ENCODE data around the gene ARHGEF28. TPM values are rescaled to one million over a fixed set of nuclear protein-coding genes. Genes with fewer than 3 reads are reported as not detected.
A peak's percentile ranks its signal among the peaks of the same experiment; 100 is the strongest.

Gene ARHGEF28
- total and polyA plus RNA-seq, 10 of the 15 experiments (the other 5 are each of a cell fraction or from before 2014, with no cell fraction given): 0.10 to 0.72 (median 0.22) TPM; not detected in 2

DNA sequence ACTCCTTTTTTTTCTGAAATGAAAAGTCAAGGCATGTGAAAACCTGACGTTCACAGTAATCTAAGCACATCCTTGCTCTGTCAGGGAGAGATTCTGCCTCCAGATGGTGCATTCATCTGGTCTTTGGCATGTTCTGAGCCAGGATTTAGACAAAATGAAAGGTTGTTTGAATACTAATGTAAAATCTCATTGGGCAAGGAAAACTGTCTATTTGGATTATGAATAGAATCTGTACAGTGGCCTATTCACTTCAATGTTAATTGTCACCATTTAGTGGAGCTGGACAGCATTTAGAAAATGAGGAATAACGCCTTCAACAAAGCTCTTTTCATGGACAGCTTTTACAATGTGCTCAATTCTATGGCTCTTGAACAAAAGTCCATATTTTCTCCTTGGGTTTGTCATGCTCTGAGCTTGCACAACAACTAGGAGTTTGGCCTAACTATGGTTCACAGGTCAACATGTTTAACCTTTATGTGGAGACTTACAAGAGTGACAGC, 28.9 kb downstream of the ARHGEF28 start:
- DNase-seq (ENCODE audit: low read depth, low spot score) (no peak), FAIRE-seq (no peak), ATAC-seq (no peak)
- Histone ChIP-seq H3K36me3 (ENCODE audit: control insufficient read depth in 2 of 2, insufficient read depth in 2 of 2, low read length in 1 of 2) (no peaks in the 10 kb centered on the region), H3K9me3 (replicated peaks; ENCODE audit: control insufficient read depth, insufficient read depth, low read length) (no peaks in the 10 kb centered on the region), H3K4me2 (ENCODE audit: control insufficient read depth, insufficient read depth) (peak overlapping the region; percentile 56; the same call in 1 of the 2 replicates), H3K27ac (ENCODE audit: control insufficient read depth, insufficient read depth) (peak overlapping the region; percentile 59), H3K79me2 (ENCODE audit: control insufficient read depth, insufficient read depth, low read length) (no peaks in the 10 kb centered on the region), H2AFZ (ENCODE audit: control insufficient read depth, low read depth, low read length) (peak overlapping the region; percentile 76), H3K4me3 (no peak overlapping the region), H3K9ac (ENCODE audit: control insufficient read depth, insufficient read depth, low read length) (no peak overlapping the region; the same call in 1 of the 2 replicates), H3K27me3 (replicated peaks in 1 of 2; ENCODE audit: control insufficient read depth in 2 of 2, insufficient read depth in 2 of 2, low read length in 1 of 2) (no peaks in the 10 kb centered on the region), H3K4me1 (ENCODE audit: control insufficient read depth, insufficient read depth, low read length) (peaks cover 23% of the 10 kb centered on the region), H4K20me1 (ENCODE audit: control insufficient read depth, insufficient read depth) (no peaks in the 10 kb centered on the region)
- POLR2A ChIA-PET: interaction anchor here (1.0 to 4.2 kb wide), 7 partner anchors 9 to 37 kb away, joined by 3 to 28 read pairs (median 5); no protein-coding TSS in a partner anchor
- CTCF ChIA-PET: interaction anchor here (0.6 to 4.0 kb wide), 15 partner anchors 8 to 137 kb away, joined by 3 to 24 read pairs (median 3); no protein-coding TSS in a partner anchor
- intact Hi-C loops (cut with micrococcal nuclease; ENCODE audit: unreplicated experiment): loop anchor here (5.0 kb wide), 1 partner anchor 37 kb away; no protein-coding TSS in a partner anchor
- SMC1A ChIA-PET (ENCODE audit: uncharacterized antibody, unreplicated experiment): interaction anchor here (0.6 to 6.4 kb wide), 19 partner anchors 9 to 136 kb away, joined by 3 to 68 read pairs (median 6); no protein-coding TSS in a partner anchor
- BruUV-seq (replicated peaks): TSS peak; percentile 81
- in situ Hi-C loops (cut with MboI): no loop called here
- WGBS (ENCODE audit: insufficient coverage, insufficient replicate concordance, low lambda C conversion rate, missing lambda C conversion rate): 44% methylated on average over 2 of the region's 2 CpGs
- RAD21 ChIA-PET (ENCODE audit: unreplicated experiment): interaction anchor here (0.9 to 3.6 kb wide), 11 partner anchors 9 to 96 kb away, joined by 3 to 24 read pairs (median 6); no protein-coding TSS in a partner anchor
- TF ChIP-seq RELA (IDR thresholded peaks at IDR 0.05; ENCODE audit: borderline replicate concordance, partially characterized antibody): no peak
- TF ChIP-seq RBBP5 (conservative IDR thresholded peaks at IDR 0.05): no peak
- no peak for TF ChIP-seq TARDBP (IDR thresholded peaks at IDR 0.05; ENCODE audit: borderline replicate concordance)
- TF ChIP-seq, protein P1, sequence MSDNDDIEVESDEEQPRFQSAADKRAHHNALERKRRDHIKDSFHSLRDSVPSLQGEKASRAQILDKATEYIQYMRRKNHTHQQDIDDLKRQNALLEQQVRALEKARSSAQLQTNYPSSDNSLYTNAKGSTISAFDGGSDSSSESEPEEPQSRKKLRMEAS (IDR thresholded peaks at IDR 0.05; ENCODE audit: low read depth, low read length): no peak
- TF ChIP-seq KDM1A (IDR thresholded peaks at IDR 0.05; ENCODE audit: borderline replicate concordance): no peak
- TF ChIP-seq KAT2A (conservative IDR thresholded peaks at IDR 0.05; ENCODE audit: control insufficient read depth, low read depth, low read length): no peak
- no peak for TF ChIP-seq SP1 (IDR thresholded peaks at IDR 0.05; ENCODE audit: low read depth, low read length)
- TF ChIP-seq, protein P2, sequence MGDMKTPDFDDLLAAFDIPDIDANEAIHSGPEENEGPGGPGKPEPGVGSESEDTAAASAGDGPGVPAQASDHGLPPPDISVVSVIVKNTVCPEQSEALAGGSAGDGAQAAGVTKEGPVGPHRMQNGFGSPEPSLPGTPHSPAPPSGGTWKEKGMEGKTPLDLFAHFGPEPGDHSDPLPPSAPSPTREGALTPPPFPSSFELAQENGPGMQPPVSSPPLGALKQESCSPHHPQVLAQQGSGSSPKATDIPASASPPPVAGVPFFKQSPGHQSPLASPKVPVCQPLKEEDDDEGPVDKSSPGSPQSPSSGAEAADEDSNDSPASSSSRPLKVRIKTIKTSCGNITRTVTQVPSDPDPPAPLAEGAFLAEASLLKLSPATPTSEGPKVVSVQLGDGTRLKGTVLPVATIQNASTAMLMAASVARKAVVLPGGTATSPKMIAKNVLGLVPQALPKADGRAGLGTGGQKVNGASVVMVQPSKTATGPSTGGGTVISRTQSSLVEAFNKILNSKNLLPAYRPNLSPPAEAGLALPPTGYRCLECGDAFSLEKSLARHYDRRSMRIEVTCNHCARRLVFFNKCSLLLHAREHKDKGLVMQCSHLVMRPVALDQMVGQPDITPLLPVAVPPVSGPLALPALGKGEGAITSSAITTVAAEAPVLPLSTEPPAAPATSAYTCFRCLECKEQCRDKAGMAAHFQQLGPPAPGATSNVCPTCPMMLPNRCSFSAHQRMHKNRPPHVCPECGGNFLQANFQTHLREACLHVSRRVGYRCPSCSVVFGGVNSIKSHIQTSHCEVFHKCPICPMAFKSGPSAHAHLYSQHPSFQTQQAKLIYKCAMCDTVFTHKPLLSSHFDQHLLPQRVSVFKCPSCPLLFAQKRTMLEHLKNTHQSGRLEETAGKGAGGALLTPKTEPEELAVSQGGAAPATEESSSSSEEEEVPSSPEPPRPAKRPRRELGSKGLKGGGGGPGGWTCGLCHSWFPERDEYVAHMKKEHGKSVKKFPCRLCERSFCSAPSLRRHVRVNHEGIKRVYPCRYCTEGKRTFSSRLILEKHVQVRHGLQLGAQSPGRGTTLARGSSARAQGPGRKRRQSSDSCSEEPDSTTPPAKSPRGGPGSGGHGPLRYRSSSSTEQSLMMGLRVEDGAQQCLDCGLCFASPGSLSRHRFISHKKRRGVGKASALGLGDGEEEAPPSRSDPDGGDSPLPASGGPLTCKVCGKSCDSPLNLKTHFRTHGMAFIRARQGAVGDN (IDR thresholded peaks at IDR 0.05): peak; percentile 24; the same call in 1 of the 2 replicates
- TF ChIP-seq CBX3 (IDR thresholded peaks at IDR 0.05; ENCODE audit: borderline replicate concordance, low read depth): no peak
- no peak for TF ChIP-seq NFIC (IDR thresholded peaks at IDR 0.05; ENCODE audit: low read depth, low read length)
- TF ChIP-seq, protein P3, sequence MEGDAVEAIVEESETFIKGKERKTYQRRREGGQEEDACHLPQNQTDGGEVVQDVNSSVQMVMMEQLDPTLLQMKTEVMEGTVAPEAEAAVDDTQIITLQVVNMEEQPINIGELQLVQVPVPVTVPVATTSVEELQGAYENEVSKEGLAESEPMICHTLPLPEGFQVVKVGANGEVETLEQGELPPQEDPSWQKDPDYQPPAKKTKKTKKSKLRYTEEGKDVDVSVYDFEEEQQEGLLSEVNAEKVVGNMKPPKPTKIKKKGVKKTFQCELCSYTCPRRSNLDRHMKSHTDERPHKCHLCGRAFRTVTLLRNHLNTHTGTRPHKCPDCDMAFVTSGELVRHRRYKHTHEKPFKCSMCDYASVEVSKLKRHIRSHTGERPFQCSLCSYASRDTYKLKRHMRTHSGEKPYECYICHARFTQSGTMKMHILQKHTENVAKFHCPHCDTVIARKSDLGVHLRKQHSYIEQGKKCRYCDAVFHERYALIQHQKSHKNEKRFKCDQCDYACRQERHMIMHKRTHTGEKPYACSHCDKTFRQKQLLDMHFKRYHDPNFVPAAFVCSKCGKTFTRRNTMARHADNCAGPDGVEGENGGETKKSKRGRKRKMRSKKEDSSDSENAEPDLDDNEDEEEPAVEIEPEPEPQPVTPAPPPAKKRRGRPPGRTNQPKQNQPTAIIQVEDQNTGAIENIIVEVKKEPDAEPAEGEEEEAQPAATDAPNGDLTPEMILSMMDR (IDR thresholded peaks at IDR 0.05 in 2 of 3, conservative IDR thresholded peaks at IDR 0.05 in 1 of 3; ENCODE audit: control insufficient read depth in 2 of 3, extremely low read depth in 1 of 3, insufficient read depth in 1 of 3, low read depth in 3 of 3, low read length in 3 of 3): 0 out of 6 replicates have a peak, but pooled peaks of 1 of the 3 experiments have one; percentile 2
- TF ChIP-seq SREBF1 (IDR thresholded peaks at IDR 0.05; ENCODE audit: low read length): no peak
- TF ChIP-seq MTA2 (IDR thresholded peaks at IDR 0.05; ENCODE audit: low read depth): no peak
- no peak for TF ChIP-seq CREM (IDR thresholded peaks at IDR 0.05; ENCODE audit: low read depth)
- TF ChIP-seq ZBED1 (IDR thresholded peaks at IDR 0.05; ENCODE audit: borderline replicate concordance): no peak
- TF ChIP-seq, protein P4, sequence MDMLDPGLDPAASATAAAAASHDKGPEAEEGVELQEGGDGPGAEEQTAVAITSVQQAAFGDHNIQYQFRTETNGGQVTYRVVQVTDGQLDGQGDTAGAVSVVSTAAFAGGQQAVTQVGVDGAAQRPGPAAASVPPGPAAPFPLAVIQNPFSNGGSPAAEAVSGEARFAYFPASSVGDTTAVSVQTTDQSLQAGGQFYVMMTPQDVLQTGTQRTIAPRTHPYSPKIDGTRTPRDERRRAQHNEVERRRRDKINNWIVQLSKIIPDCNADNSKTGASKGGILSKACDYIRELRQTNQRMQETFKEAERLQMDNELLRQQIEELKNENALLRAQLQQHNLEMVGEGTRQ (IDR thresholded peaks at IDR 0.05; ENCODE audit: borderline replicate concordance, low read depth, low read length): no peak
- TF ChIP-seq GATAD2B (conservative IDR thresholded peaks at IDR 0.05; ENCODE audit: low read depth): no peak
- no peak for TF ChIP-seq BACH1 (IDR thresholded peaks at IDR 0.05; ENCODE audit: borderline replicate concordance)

All from GM12878 (cell line).